Measurements from ENCODE around the gene SLC52A3.

- no peak for TF ChIP-seq CTCF (IDR thresholded peaks at IDR 0.05)
- TF ChIP-seq POLR2A (IDR thresholded peaks at IDR 0.05) = no peak
These were observed 26.1 kb downstream of the SLC52A3 start for GRCh38 chr20:742156-742555.

All from Peyer's patch (tissue), 4 donors.